GM10266 (cell line): Measurements from ENCODE around the gene SOX13.
"Not testable (repeated sequence)": the region's sequence is repeated elsewhere in the genome, so short reads cannot be mapped to it uniquely, and the experiment has no call there.

Experiments used
- DNase-seq: peaks from one replicate; pipeline ENCODE4 v3.0.0; 2012; ENCODE audit errors: extremely low spot score
- TF ChIP-seq, protein P1 (sequence below): IDR thresholded peaks from 2 replicates; pipeline ENCODE4 v1.5.1; 2012; ENCODE audit warnings: mild to moderate bottlenecking, low read depth; ENCODE audit not compliant: control insufficient read depth, insufficient read depth; ENCODE audit errors: missing control alignments

The SOX13 gene

DNA sequence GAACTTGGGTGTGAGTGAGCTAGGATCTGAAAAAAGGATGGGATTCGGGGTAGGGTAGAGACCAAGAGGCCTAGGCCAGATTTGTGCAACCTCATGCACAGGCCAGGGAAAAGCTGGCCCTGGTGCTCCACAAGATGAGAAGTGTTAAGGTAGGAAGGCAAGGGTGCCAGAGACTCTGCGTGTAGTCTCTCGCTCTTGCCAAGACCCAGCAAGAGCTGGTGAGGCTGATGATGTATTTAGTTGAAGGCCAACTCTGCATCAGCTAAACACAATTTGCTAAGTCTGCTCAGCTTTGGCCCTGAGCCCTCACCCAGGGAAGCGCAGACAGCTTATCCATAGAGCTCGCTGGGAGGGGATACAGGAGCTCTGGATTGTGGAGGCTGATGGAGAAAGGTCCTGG, 26.6 kb upstream of the SOX13 start:
- no peak for DNase-seq
- TF ChIP-seq, protein P1, sequence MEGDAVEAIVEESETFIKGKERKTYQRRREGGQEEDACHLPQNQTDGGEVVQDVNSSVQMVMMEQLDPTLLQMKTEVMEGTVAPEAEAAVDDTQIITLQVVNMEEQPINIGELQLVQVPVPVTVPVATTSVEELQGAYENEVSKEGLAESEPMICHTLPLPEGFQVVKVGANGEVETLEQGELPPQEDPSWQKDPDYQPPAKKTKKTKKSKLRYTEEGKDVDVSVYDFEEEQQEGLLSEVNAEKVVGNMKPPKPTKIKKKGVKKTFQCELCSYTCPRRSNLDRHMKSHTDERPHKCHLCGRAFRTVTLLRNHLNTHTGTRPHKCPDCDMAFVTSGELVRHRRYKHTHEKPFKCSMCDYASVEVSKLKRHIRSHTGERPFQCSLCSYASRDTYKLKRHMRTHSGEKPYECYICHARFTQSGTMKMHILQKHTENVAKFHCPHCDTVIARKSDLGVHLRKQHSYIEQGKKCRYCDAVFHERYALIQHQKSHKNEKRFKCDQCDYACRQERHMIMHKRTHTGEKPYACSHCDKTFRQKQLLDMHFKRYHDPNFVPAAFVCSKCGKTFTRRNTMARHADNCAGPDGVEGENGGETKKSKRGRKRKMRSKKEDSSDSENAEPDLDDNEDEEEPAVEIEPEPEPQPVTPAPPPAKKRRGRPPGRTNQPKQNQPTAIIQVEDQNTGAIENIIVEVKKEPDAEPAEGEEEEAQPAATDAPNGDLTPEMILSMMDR = no peak

DNA sequence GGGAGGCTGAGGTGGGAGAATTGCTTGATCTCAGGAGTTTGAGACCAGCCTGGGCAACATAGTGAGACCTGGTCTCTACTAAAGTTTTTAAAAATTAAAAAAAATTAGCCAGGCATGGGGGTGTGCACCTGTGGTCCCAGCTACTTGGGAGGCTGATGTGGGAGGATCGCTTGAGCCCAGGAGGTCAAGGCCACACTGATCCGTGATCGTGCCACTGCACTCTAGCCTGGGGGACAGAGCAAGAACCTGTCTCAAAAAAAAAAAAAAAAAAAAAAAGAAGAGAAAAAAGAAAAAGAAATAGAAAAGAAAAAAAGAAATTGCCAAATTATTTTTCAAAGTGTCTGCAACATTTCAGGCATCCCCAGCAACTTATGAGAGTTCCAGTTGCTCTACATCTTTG, 24.1 kb upstream of the SOX13 start:
- not testable (repeated sequence) for DNase-seq

DNA sequence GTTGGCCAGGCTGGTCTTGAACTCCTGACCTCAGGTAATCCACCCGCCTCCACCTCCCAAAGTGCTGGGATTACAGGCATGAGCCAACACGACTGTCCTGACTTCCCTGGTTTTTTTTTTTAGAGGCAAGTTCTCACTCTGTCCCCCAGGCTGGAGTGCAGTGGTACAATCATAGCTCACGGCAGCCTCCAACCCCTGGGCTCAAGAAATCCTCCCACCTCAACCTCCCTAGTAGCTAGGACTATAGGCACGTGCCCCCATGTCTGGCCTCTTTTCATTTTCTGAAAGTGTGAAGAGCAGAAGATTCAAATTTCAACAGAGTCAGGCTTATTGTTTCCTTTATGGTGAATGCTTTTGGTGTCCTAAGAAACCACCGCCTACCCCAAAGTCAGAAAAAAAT, 21.7 kb upstream of the SOX13 start:
- DNase-seq = no peak
- TF ChIP-seq, protein P1 = no peak

DNA sequence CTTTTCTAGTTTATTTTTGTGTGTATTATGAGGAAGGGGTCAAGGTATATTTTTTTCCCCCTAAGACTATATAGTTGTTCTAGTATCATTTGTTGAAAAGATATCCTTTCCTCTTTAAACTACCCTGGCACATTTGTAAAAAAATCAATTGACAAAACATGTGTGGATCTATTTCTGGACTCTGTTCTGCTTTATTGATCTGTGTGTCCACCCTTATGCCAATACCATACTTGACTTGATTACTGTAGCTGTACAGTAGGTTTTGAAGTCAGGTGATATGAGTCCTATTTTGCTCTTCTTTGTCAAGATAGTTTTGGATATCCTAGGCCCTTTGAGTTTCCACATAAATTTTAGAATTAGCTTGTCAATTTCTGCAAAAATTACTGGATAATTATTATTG, 21.2 kb upstream of the SOX13 start:
- no peak for DNase-seq
- TF ChIP-seq, protein P1 = no peak

DNA sequence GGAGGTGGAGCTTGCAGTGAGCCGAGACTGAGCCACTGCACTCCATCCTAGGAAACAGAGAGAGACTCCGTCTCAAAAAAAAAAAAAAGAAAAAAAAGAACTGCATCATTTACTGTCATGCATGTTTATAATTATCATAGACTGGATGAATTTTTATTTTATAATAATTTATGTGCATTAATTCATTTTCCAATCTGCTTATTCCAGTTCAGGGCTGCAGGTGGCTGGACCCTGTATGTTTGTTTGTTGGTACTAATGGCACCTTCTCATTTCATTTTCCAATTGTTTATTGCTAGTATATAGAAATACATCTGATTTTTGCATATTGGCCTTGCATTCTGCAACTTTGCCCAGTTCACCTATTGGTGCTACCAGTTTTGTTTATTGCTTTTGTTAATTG, 19.0 kb upstream of the SOX13 start:
- TF ChIP-seq, protein P1 = no peak
- DNase-seq = no peak

DNA sequence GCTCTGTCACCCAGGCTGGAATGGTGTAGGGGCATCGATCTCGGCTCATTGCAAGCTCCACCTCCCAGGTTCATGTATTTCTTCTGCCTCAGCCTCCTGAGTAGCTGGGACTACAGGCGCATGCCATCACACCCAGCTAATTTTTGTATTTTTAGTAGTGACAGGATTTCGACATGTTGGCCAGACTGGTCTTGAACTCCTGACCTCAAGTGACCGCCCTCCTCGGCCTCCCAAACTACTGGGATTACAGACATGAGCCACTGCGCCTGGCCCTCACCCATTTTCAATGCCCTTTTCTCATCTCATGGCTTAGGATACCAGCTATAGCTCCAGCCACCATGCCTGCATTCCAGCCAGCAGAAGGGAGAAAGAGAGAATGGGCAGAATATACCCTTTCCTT, 12.9 kb upstream of the SOX13 start:
- no peak for DNase-seq
- TF ChIP-seq, protein P1 = no peak

DNA sequence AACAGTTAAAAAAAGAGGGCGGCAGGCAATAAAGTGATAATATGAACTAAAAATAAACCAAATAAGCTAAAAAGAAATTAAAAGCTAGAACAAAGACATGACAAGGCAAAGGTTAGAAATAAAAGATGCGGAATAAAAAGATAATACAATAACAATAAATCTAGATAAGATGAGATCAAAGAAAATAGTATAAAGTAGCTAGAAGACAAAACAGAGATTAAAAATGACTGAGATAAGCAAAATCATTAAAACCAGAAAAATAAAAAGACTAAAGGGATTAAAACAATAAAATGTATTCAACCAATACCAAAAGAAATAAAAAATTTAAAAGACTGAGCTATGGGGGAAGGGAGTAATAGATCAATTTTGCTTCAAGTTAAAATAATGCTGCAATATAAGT, 10.8 kb upstream of the SOX13 start:
- no peak for DNase-seq

More for the DNA sequence above, 10.8 kb upstream of the SOX13 start:
- TF ChIP-seq, protein P1 = no peak
